Breast epithelium (tissue), 4 donors: ENCODE measurements around the gene CHRNE. TPM values are rescaled to one million over a fixed set of nuclear protein-coding genes. Genes with fewer than 3 reads are reported as not detected.
A peak's percentile ranks its signal among the peaks of the same experiment; 100 is the strongest.

Experiments used
- DNase-seq, 2 donors: peaks; one replicate each; pipeline ENCODE4 v3.0.0-alpha.2; 2019; ENCODE audit warnings: low spot score in 2 of 2
- H3K27ac ChIP-seq, 2 donors: fragments of 200-600 bp; sonication (generic) in 1 of 2; one replicate each; pipeline ENCODE4 v1.5.1; 2016 to 2019; ENCODE audit warnings: mild to moderate bottlenecking in 1 of 2
- H3K27me3 ChIP-seq, 2 donors: fragments of 200-600 bp; sonication (generic) in 1 of 2; one replicate each; pipeline versions ENCODE4 v1.5.1 to v1.6.0; 2017 to 2019; ENCODE audit warnings: control low read depth in 1 of 2, mild to moderate bottlenecking in 1 of 2
- H3K36me3 ChIP-seq: fragments of 200-600 bp; one replicate; pipeline ENCODE4 v1.5.1; 2019
- H3K4me1 ChIP-seq, 2 donors: fragments of 200-600 bp; sonication (generic); one replicate each; pipeline ENCODE4 v1.5.1; 2016 to 2019; ENCODE audit warnings: control low read depth in 1 of 2
- H3K4me3 ChIP-seq, 3 donors: fragments of 200-600 bp; sonication (generic); 1 replicate in 2 of 3; 2 replicates in 1 of 3; pipeline ENCODE4 v1.5.1; 2016 to 2019; ENCODE audit warnings: mild to moderate bottlenecking in 3 of 3, moderate library complexity in 2 of 3
- H3K9me3 ChIP-seq, 2 donors: fragments of 200-600 bp; sonication (generic) in 1 of 2; one replicate each; pipeline ENCODE4 v1.5.1; 2016 to 2019; ENCODE audit warnings: control low read depth in 1 of 2
- POLR2A ChIP-seq: fragments of 450-650 bp; IDR thresholded peaks from one replicate; pipeline ENCODE4 v1.6.1; 2016; ENCODE audit warnings: antibody characterized with exemption, mild to moderate bottlenecking, moderate library complexity
- POLR2AphosphoS5 ChIP-seq, 3 donors: sonication (generic); formaldehyde crosslinking; IDR thresholded peaks; one replicate each; pipeline ENCODE4 v1.6.1; 2017; ENCODE audit warnings: antibody characterized with exemption in 3 of 3
- intact Hi-C: fragments of 100-400 bp; cut with DNase I; formaldehyde crosslinking; loops from one replicate; pipeline ENCODE4 v1.15.1; 2023; ENCODE audit warnings: low total_unique reads
- total RNA-seq, 3 donors: library from RNA; depleted of rRNA; stranded (reverse); fragments of >200 nt; gene quantifications; one replicate each; pipeline ENCODE4 v1.1.0, GENCODE V29; 2016
- TF ChIP-seq, protein P1 (sequence below), 3 donors: fragments of 450-650 bp; IDR thresholded peaks; one replicate each; pipeline ENCODE4 v1.5.1; 2016 to 2017; ENCODE audit warnings: antibody characterized with exemption in 3 of 3, mild to moderate bottlenecking in 3 of 3, moderate library complexity in 3 of 3

The CHRNE gene
- total RNA-seq, 3 donors from 2014 or later, result 0.16 to 2.0 (median 0.73) TPM

DNA sequence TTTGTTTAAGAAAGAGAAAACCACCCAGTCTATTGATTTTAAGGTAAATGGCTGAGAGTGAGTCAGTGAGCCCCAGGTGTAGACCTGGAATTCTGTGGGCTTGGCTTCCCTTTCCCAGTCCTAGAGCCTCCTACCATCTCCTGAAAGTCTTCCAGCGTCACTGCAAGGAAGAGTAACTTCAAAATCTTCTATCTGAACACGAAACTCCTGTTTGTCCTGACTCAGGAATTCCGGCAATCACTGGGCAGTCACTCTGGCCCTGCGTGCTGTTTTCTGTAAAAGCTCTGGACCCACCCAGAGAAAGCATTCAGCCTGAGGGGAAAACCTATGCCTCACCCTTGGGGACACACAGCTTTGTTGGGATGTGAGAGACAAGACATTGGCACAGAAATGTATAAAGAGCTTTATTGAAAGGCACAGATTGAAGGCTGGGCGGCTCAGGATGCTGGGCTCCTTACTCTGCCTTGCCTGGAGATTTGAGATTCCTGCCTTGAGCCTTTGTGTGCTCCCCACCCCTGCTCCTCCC, 53.8 kb downstream of the CHRNE start:
- H3K27ac ChIP-seq, result peak overlapping the region; percentile 77 to 83
- TF ChIP-seq, protein P1, sequence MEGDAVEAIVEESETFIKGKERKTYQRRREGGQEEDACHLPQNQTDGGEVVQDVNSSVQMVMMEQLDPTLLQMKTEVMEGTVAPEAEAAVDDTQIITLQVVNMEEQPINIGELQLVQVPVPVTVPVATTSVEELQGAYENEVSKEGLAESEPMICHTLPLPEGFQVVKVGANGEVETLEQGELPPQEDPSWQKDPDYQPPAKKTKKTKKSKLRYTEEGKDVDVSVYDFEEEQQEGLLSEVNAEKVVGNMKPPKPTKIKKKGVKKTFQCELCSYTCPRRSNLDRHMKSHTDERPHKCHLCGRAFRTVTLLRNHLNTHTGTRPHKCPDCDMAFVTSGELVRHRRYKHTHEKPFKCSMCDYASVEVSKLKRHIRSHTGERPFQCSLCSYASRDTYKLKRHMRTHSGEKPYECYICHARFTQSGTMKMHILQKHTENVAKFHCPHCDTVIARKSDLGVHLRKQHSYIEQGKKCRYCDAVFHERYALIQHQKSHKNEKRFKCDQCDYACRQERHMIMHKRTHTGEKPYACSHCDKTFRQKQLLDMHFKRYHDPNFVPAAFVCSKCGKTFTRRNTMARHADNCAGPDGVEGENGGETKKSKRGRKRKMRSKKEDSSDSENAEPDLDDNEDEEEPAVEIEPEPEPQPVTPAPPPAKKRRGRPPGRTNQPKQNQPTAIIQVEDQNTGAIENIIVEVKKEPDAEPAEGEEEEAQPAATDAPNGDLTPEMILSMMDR (IDR thresholded peaks at IDR 0.05), result no peak
- TF ChIP-seq POLR2A (no peak), POLR2AphosphoS5 (IDR thresholded peaks at IDR 0.05) (no peak)
- no peaks in the 10 kb centered on the region for H3K36me3 ChIP-seq
- H3K9me3 ChIP-seq, result no peaks in the 10 kb centered on the region
- DNase-seq, result peak in 1 of 2 donors; percentile 43
- intact Hi-C loops, result no loop called here
- no peaks in the 10 kb centered on the region for H3K4me1 ChIP-seq
- H3K4me3 ChIP-seq, result peak overlapping the region in 1 of 3 donors; percentile 22
- no peaks in the 10 kb centered on the region for H3K27me3 ChIP-seq

Other genes starting within 250 kb of the CHRNE start
- gene PELP1, start 199.0 kb downstream of the CHRNE start, total RNA-seq, result 10 to 100 TPM; 17.0 to 26.9 (median 21.0) TPM
- gene ARRB2, start 192.5 kb downstream of the CHRNE start, total RNA-seq, result 10 to 100 TPM; 25.2 to 67.4 (median 42.3) TPM
- 10 to 100 TPM; 29.3 to 41.7 (median 30.8) TPM for gene MED11, start 171.7 kb downstream of the CHRNE start, total RNA-seq
- gene ZMYND15, start 163.3 kb downstream of the CHRNE start, total RNA-seq, result 1 to 10 TPM in 1 of 3 donors, under 1 TPM in 2; 0.96 to 2.3 (median 0.98) TPM
- 10 to 100 TPM; 13.8 to 25.8 (median 18.6) TPM for gene CXCL16, start 163.2 kb downstream of the CHRNE start, total RNA-seq
- gene TM4SF5, start 131.2 kb downstream of the CHRNE start, total RNA-seq, result not detected
- 1 to 10 TPM in 2 of 3 donors, under 1 TPM in 1; 0.98 to 5.0 (median 2.6) TPM for gene VMO1, start 116.7 kb downstream of the CHRNE start, total RNA-seq
- not detected for gene GLTPD2, start 114.1 kb downstream of the CHRNE start, total RNA-seq
- 100 to 1,000 TPM; 133 to 183 (median 164) TPM for gene PSMB6, start 106.9 kb downstream of the CHRNE start, total RNA-seq
- gene PLD2, start 95.9 kb downstream of the CHRNE start, total RNA-seq, result 10 to 100 TPM; 17.1 to 40.6 (median 30.3) TPM
- gene MINK1, start 69.8 kb downstream of the CHRNE start, total RNA-seq, result 10 to 100 TPM; 25.9 to 58.7 (median 42.0) TPM
- gene C17orf107, start 3.6 kb downstream of the CHRNE start, total RNA-seq, result 10 to 100 TPM in 1 of 3 donors, 1 to 10 TPM in 1, not detected in 1; 3.9 to 10.5 TPM
- gene GP1BA, start 29.2 kb upstream of the CHRNE start, total RNA-seq, result not detected
- gene SLC25A11, start 36.9 kb upstream of the CHRNE start, total RNA-seq, result 10 to 100 TPM; 38.8 to 48.5 (median 42.6) TPM
- 10 to 100 TPM; 38.3 to 49.0 (median 38.7) TPM for gene RNF167, start 37.2 kb upstream of the CHRNE start, total RNA-seq
- 100 to 1,000 TPM; 290 to 487 (median 379) TPM for gene PFN1, start 45.4 kb upstream of the CHRNE start, total RNA-seq
- gene ENO3, start 48.0 kb upstream of the CHRNE start, total RNA-seq, result 1 to 10 TPM; 1.6 to 4.6 (median 3.1) TPM
- 10 to 100 TPM; 42.6 to 57.8 (median 55.2) TPM for gene SPAG7, start 64.7 kb upstream of the CHRNE start, total RNA-seq
- gene CAMTA2, start 84.6 kb upstream of the CHRNE start, total RNA-seq, result 10 to 100 TPM; 11.0 to 17.7 (median 13.5) TPM
- gene INCA1, start 94.4 kb upstream of the CHRNE start, total RNA-seq, result 1 to 10 TPM in 2 of 3 donors, under 1 TPM in 1; 0.66 to 2.9 (median 1.9) TPM
- 10 to 100 TPM; 37.5 to 88.5 (median 50.5) TPM for gene KIF1C, start 94.9 kb upstream of the CHRNE start, total RNA-seq
- gene SLC52A1, start 132.3 kb upstream of the CHRNE start, total RNA-seq, result under 1 TPM; 0.29 to 0.98 (median 0.32) TPM
- gene ZFP3, start 175.4 kb upstream of the CHRNE start, total RNA-seq, result 1 to 10 TPM; 3.7 to 8.8 (median 4.9) TPM
- gene ZNF232, start 208.8 kb upstream of the CHRNE start, total RNA-seq, result 10 to 100 TPM in 1 of 3 donors, 1 to 10 TPM in 2; 5.1 to 13.8 (median 9.2) TPM
- under 1 TPM; 0.16 to 0.44 (median 0.33) TPM for gene USP6, start 212.9 kb upstream of the CHRNE start, total RNA-seq